Liver (tissue), 3 donors: ENCODE results near the gene DSCAM.

Experiments
- CTCF ChIP-seq: fragments of 150-350 bp; IDR thresholded peaks from 2 replicates; pipeline ENCODE4 v1.5.1; 2017; ENCODE audit warnings: improper control_type of control experiment, low read depth, low read length; ENCODE audit not compliant: missing input control
- FOXA1 ChIP-seq: IDR thresholded peaks from 2 replicates; pipeline ENCODE4 v1.6.1; 2016; ENCODE audit warnings: antibody characterized with exemption
- GABPA ChIP-seq, 2 donors: IDR thresholded peaks in 1 of 2; conservative IDR thresholded peaks in 1 of 2; 2 replicates each; pipeline ENCODE4 v1.6.1; 2016; ENCODE audit warnings: antibody characterized with exemption in 2 of 2, mild to moderate bottlenecking in 1 of 2, moderate library complexity in 1 of 2
- JUND ChIP-seq, 2 donors: IDR thresholded peaks; 2 replicates each; pipeline ENCODE4 v1.6.1; 2016; ENCODE audit warnings: antibody characterized with exemption in 2 of 2
- TAF1 ChIP-seq: conservative IDR thresholded peaks from 2 replicates; pipeline ENCODE4 v1.6.1; 2016; ENCODE audit warnings: antibody characterized with exemption, mild to moderate bottlenecking
- TF ChIP-seq, protein P1 (sequence below): IDR thresholded peaks from 2 replicates; pipeline ENCODE4 v1.6.1; 2016; ENCODE audit warnings: antibody characterized with exemption, mild to moderate bottlenecking
- TF ChIP-seq, protein P2 (sequence below): IDR thresholded peaks from 2 replicates; pipeline ENCODE4 v1.6.1; 2016; ENCODE audit warnings: antibody characterized with exemption
- TF ChIP-seq, protein P3 (sequence below): IDR thresholded peaks from 2 replicates; pipeline ENCODE4 v1.6.1; 2016; ENCODE audit warnings: antibody characterized with exemption
- donor health status: healthy.
- donor health status: healthy.

DNA sequence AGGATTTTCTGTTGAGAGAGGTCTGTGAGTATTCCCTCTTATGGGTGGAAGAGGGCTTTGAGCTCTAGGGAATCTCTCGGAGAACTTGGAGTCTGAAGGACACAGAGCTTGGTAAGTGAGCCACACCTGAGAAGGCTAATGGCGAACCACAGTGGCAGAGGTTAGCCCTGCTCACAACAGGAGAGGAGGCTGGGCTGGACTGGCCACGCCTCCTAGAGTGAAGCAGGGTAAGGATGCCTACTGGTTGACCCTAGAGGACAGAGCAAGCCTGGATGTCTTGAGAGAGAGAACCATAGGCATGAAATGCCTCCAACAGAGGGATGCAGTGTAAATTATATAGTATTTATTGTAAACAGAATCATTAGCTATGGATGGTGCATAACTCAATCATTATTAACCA, 747.1 kb downstream of the DSCAM start:
- no peak for TF ChIP-seq CTCF
- TF ChIP-seq, protein P1, sequence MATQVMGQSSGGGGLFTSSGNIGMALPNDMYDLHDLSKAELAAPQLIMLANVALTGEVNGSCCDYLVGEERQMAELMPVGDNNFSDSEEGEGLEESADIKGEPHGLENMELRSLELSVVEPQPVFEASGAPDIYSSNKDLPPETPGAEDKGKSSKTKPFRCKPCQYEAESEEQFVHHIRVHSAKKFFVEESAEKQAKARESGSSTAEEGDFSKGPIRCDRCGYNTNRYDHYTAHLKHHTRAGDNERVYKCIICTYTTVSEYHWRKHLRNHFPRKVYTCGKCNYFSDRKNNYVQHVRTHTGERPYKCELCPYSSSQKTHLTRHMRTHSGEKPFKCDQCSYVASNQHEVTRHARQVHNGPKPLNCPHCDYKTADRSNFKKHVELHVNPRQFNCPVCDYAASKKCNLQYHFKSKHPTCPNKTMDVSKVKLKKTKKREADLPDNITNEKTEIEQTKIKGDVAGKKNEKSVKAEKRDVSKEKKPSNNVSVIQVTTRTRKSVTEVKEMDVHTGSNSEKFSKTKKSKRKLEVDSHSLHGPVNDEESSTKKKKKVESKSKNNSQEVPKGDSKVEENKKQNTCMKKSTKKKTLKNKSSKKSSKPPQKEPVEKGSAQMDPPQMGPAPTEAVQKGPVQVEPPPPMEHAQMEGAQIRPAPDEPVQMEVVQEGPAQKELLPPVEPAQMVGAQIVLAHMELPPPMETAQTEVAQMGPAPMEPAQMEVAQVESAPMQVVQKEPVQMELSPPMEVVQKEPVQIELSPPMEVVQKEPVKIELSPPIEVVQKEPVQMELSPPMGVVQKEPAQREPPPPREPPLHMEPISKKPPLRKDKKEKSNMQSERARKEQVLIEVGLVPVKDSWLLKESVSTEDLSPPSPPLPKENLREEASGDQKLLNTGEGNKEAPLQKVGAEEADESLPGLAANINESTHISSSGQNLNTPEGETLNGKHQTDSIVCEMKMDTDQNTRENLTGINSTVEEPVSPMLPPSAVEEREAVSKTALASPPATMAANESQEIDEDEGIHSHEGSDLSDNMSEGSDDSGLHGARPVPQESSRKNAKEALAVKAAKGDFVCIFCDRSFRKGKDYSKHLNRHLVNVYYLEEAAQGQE, result no peak
- TF ChIP-seq FOXA1, result no peak
- TF ChIP-seq, protein P2, sequence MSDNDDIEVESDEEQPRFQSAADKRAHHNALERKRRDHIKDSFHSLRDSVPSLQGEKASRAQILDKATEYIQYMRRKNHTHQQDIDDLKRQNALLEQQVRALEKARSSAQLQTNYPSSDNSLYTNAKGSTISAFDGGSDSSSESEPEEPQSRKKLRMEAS, result no peak
- no peak for TF ChIP-seq TAF1
- no peak for TF ChIP-seq GABPA (IDR thresholded peaks at IDR 0.05 in 1 of 2, conservative IDR thresholded peaks at IDR 0.05 in 1 of 2)
- TF ChIP-seq JUND (IDR thresholded peaks at IDR 0.05), result no peak
- TF ChIP-seq, protein P3, sequence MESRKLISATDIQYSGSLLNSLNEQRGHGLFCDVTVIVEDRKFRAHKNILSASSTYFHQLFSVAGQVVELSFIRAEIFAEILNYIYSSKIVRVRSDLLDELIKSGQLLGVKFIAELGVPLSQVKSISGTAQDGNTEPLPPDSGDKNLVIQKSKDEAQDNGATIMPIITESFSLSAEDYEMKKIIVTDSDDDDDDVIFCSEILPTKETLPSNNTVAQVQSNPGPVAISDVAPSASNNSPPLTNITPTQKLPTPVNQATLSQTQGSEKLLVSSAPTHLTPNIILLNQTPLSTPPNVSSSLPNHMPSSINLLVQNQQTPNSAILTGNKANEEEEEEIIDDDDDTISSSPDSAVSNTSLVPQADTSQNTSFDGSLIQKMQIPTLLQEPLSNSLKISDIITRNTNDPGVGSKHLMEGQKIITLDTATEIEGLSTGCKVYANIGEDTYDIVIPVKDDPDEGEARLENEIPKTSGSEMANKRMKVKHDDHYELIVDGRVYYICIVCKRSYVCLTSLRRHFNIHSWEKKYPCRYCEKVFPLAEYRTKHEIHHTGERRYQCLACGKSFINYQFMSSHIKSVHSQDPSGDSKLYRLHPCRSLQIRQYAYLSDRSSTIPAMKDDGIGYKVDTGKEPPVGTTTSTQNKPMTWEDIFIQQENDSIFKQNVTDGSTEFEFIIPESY, result no peak
